Measurements from ENCODE around the gene ZNF25.

The ZNF25 gene

GRCh38 chr10:37952043-37952755, 24.2 kb downstream of the ZNF25 start:
- TF ChIP-seq CTCF (IDR thresholded peaks at IDR 0.05; ENCODE audit: borderline replicate concordance, extremely low read depth, low read length, poor library complexity, severe bottlenecking) = no peak
- no peak for TF ChIP-seq EZH2 (IDR thresholded peaks at IDR 0.05; ENCODE audit: borderline replicate concordance, low read depth, low read length, severe bottlenecking)
- Histone ChIP-seq H3K27ac (ENCODE audit: low read length) (no peak overlapping the region), H3K27me3 (ENCODE audit: insufficient read depth, low read length, poor library complexity) (no peaks in the 10 kb centered on the region), H3K9ac (ENCODE audit: low read depth, low read length) (no peak overlapping the region), H3K4me3 (ENCODE audit: low read depth in 1 of 2, low read length in 2 of 2) (no peak overlapping the region), H4K20me1 (ENCODE audit: insufficient read depth, low read length) (no peaks in the 10 kb centered on the region), H3K4me1 (ENCODE audit: insufficient read depth, low read length) (no peaks in the 10 kb centered on the region), H3K36me3 (ENCODE audit: insufficient read depth, low read length) (peaks cover 33% of the 10 kb centered on the region; the same call in 1 of the 2 replicates), H3K9me3 (ENCODE audit: insufficient read depth, low read length, severe bottlenecking) (no peaks in the 10 kb centered on the region), H2AFZ (ENCODE audit: low read depth, low read length) (no peak overlapping the region), H3K79me2 (ENCODE audit: insufficient read depth, low read length) (no peaks in the 10 kb centered on the region), H3K4me2 (ENCODE audit: insufficient read depth, low read length) (no peak overlapping the region)
- ATAC-seq (ENCODE audit: insufficient read depth, low read depth) = no peak
- DNase-seq = no peak

GRCh38 chr10:37948210-37948609, 28.2 kb downstream of the ZNF25 start:
- no peaks in the 10 kb centered on the region for H3K9me3 ChIP-seq (ENCODE audit: insufficient read depth, low read length, severe bottlenecking)
- TF ChIP-seq EZH2 (IDR thresholded peaks at IDR 0.05; ENCODE audit: borderline replicate concordance, low read depth, low read length, severe bottlenecking) (no peak), CTCF (IDR thresholded peaks at IDR 0.05; ENCODE audit: borderline replicate concordance, extremely low read depth, low read length, poor library complexity, severe bottlenecking) (no peak)
- H3K4me1 ChIP-seq (ENCODE audit: insufficient read depth, low read length) = no peaks in the 10 kb centered on the region
- no peak for DNase-seq
- no peak overlapping the region for H3K9ac ChIP-seq (ENCODE audit: low read depth, low read length)
- H3K4me3 ChIP-seq (ENCODE audit: low read depth in 1 of 2, low read length in 2 of 2) = no peak overlapping the region
- no peaks in the 10 kb centered on the region for H4K20me1 ChIP-seq (ENCODE audit: insufficient read depth, low read length)
- no peak overlapping the region for H2AFZ ChIP-seq (ENCODE audit: low read depth, low read length)
- no peak for ATAC-seq (ENCODE audit: insufficient read depth, low read depth)
- H3K4me2 ChIP-seq (ENCODE audit: insufficient read depth, low read length) = no peak overlapping the region
- no peak overlapping the region for H3K27ac ChIP-seq (ENCODE audit: low read length)
- peaks cover 12% of the 10 kb centered on the region; the same call in 1 of the 2 replicates for H3K36me3 ChIP-seq (ENCODE audit: insufficient read depth, low read length)
- no peaks in the 10 kb centered on the region for H3K27me3 ChIP-seq (ENCODE audit: insufficient read depth, low read length, poor library complexity)
- no peaks in the 10 kb centered on the region for H3K79me2 ChIP-seq (ENCODE audit: insufficient read depth, low read length)

- H3K79me2 ChIP-seq (ENCODE audit: insufficient read depth, low read length) = no peaks in the 10 kb centered on the region
- H3K4me1 ChIP-seq (ENCODE audit: insufficient read depth, low read length) = no peaks in the 10 kb centered on the region
- TF ChIP-seq CTCF (IDR thresholded peaks at IDR 0.05; ENCODE audit: borderline replicate concordance, extremely low read depth, low read length, poor library complexity, severe bottlenecking) (no peak), EZH2 (IDR thresholded peaks at IDR 0.05; ENCODE audit: borderline replicate concordance, low read depth, low read length, severe bottlenecking) (no peak)
- H4K20me1 ChIP-seq (ENCODE audit: insufficient read depth, low read length) = no peaks in the 10 kb centered on the region
- no peak for DNase-seq
- ATAC-seq (ENCODE audit: insufficient read depth, low read depth) = no peak
- no peaks in the 10 kb centered on the region for H3K9me3 ChIP-seq (ENCODE audit: insufficient read depth, low read length, severe bottlenecking)
- no peak overlapping the region for H3K9ac ChIP-seq (ENCODE audit: low read depth, low read length)
- no peak overlapping the region for H3K4me3 ChIP-seq (ENCODE audit: low read depth in 1 of 2, low read length in 2 of 2)
- H3K36me3 ChIP-seq (ENCODE audit: insufficient read depth, low read length) = peaks cover 6% of the 10 kb centered on the region; the same call in 1 of the 2 replicates
- no peak overlapping the region for H3K27ac ChIP-seq (ENCODE audit: low read length)
- no peak overlapping the region for H3K4me2 ChIP-seq (ENCODE audit: insufficient read depth, low read length)
- no peaks in the 10 kb centered on the region for H3K27me3 ChIP-seq (ENCODE audit: insufficient read depth, low read length, poor library complexity)
- H2AFZ ChIP-seq (ENCODE audit: low read depth, low read length) = no peak overlapping the region
These were observed 28.9 kb downstream of the ZNF25 start for GRCh38 chr10:37947526-37947925.

Measured in DND-41 (cell line).